HG03439 (cell line): Measurements from ENCODE around the gene TMEM190.
"Not testable (repeated sequence)": the region's sequence is repeated elsewhere in the genome, so short reads cannot be mapped to it uniquely, and the experiment has no call there.

Source experiments
- ATAC-seq: cut with Tn5 transposase; IDR thresholded peaks from one replicate; pipeline ENCODE4 v1.9.1; 2021; ENCODE audit warnings: mild to moderate bottlenecking, moderate library complexity; ENCODE audit not compliant: unreplicated experiment

TMEM190 gene

GRCh38 chr19:55376241-55376933 lies at the start of gene TMEM190:
TMEM190 (plus strand) TSS chr19:55376826; CDS start chr19:55376854, 28 bp downstream.
- no peak for ATAC-seq

GRCh38 chr19:55328774-55329318 lies 47.8 kb upstream of the TMEM190 start:
- ATAC-seq = not testable (repeated sequence)

GRCh38 chr19:55329791-55330190 lies 46.8 kb upstream of the TMEM190 start:
- not testable (repeated sequence) for ATAC-seq

- no peak for ATAC-seq
Measured at GRCh38 chr19:55333870-55334269, 42.8 kb upstream of the TMEM190 start.

GRCh38 chr19:55336101-55336500 lies 40.5 kb upstream of the TMEM190 start:
- no peak for ATAC-seq

- ATAC-seq = peak; percentile 83
Measured at GRCh38 chr19:55339105-55339888, 37.3 kb upstream of the TMEM190 start, which contains the start of gene KMT5C. KMT5C (plus strand) TSS chr19:55339876; CDS start chr19:55341937, 2,061 bp downstream.

GRCh38 chr19:55339889-55340783 lies 36.5 kb upstream of the TMEM190 start:
- no peak for ATAC-seq

- no peak for ATAC-seq
Measured at GRCh38 chr19:55340784-55341147, 35.9 kb upstream of the TMEM190 start.

GRCh38 chr19:55341171-55341588 lies 35.4 kb upstream of the TMEM190 start:
- no peak for ATAC-seq

GRCh38 chr19:55341595-55342531 lies 34.8 kb upstream of the TMEM190 start:
- no peak for ATAC-seq

- ATAC-seq = no peak
Measured at GRCh38 chr19:55344444-55344843, 32.2 kb upstream of the TMEM190 start.

- no peak for ATAC-seq
Measured at GRCh38 chr19:55345101-55345817, 31.4 kb upstream of the TMEM190 start.

GRCh38 chr19:55345818-55346724 lies 30.6 kb upstream of the TMEM190 start:
- ATAC-seq = no peak

- ATAC-seq = no peak
Measured at GRCh38 chr19:55346725-55347441, 29.7 kb upstream of the TMEM190 start.

- ATAC-seq = no peak
Measured at GRCh38 chr19:55347442-55348009, 29.1 kb upstream of the TMEM190 start.

- ATAC-seq = no peak
Measured at GRCh38 chr19:55348317-55349034, 28.1 kb upstream of the TMEM190 start.
